ENCODE data around the gene CACHD1.

CACHD1 gene

DNA sequence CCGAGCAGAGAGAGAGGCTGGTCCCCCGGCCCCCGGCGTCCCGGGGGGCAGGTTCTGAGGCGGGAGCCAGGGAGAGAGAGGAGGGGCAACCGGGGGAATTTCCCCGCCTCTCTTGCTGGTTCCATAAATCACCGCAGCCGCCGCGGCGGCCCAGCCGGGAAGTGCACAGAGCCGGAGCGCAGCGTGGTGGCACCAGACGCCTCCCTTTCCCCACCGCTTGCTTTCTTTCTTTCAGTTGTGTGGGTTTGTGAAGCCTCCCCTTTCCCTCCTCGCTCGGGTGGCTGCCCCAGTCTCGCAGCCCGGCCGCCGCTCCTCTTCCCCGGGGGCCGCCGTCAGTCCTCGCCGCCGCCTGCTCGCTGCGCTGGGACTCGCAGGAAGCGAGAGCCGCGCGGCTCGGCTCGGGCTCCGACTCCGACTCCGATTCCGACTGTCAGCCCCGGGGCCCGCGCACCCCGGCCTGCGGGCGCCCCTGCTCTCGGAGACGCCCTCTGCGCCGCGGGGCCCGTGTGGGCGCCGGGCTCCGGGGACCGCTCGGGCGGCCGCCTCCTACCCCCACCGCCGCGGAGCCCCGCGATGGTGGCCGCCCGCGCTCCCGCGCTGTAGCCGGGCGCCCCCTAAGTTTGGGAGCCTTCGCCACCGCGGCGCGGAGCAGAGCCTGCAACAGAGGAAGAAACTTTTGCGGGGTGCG, at the start of gene CACHD1:
TSS of gene CACHD1 (plus strand) at position 153 of the 688 bp plus-strand sequence. CDS start 616 bp downstream, outside the sequence.
- TF ChIP-seq EZH2phosphoT487 (conservative IDR thresholded peaks at IDR 0.05; ENCODE audit: low read length): no peak
- TF ChIP-seq, protein P1, sequence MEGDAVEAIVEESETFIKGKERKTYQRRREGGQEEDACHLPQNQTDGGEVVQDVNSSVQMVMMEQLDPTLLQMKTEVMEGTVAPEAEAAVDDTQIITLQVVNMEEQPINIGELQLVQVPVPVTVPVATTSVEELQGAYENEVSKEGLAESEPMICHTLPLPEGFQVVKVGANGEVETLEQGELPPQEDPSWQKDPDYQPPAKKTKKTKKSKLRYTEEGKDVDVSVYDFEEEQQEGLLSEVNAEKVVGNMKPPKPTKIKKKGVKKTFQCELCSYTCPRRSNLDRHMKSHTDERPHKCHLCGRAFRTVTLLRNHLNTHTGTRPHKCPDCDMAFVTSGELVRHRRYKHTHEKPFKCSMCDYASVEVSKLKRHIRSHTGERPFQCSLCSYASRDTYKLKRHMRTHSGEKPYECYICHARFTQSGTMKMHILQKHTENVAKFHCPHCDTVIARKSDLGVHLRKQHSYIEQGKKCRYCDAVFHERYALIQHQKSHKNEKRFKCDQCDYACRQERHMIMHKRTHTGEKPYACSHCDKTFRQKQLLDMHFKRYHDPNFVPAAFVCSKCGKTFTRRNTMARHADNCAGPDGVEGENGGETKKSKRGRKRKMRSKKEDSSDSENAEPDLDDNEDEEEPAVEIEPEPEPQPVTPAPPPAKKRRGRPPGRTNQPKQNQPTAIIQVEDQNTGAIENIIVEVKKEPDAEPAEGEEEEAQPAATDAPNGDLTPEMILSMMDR (IDR thresholded peaks at IDR 0.05; ENCODE audit: insufficient read depth, low read length, poor library complexity, severe bottlenecking): no peak

DNA sequence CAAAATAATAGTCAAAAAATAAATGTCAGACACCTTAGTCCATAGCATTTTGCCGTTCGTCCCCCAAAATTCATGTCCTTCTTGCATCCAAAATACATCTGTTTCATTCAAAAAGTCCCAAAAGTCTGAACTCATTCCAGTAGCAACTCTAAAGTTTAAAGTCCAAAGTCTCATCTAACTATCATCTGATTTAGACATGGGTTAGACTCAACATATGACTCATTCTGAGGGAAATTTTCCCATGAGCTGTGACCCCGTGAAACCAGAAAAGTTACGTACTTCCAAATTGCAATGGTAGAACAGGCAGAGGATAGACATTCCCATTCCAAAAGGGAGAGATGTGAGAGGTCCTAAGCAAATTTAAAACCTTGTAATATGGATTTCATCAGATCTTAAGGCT, 48.6 kb upstream of the CACHD1 start:
- no peaks in the 10 kb centered on the region for H4K20me1 ChIP-seq (ENCODE audit: low read depth, low read length)
- H3F3A ChIP-seq (ENCODE audit: insufficient read depth): no peaks in the 10 kb centered on the region
- H3K9ac ChIP-seq (ENCODE audit: low read length): no peak overlapping the region
- H3K9me2 ChIP-seq (replicated peaks; ENCODE audit: insufficient read depth, low read length): no peaks in the 10 kb centered on the region
- H2AFZ ChIP-seq (ENCODE audit: low read depth, low read length, severe bottlenecking): no peak overlapping the region
- TF ChIP-seq, protein P1 (IDR thresholded peaks at IDR 0.05; ENCODE audit: insufficient read depth, low read length, poor library complexity, severe bottlenecking): no peak
- TF ChIP-seq EZH2phosphoT487 (conservative IDR thresholded peaks at IDR 0.05; ENCODE audit: low read length): no peak
- no peak overlapping the region for H3K27ac ChIP-seq (ENCODE audit: low read depth, low read length)
- H3K9me3 ChIP-seq (ENCODE audit: insufficient read depth, low read length): no peaks in the 10 kb centered on the region
- H3K27me3 ChIP-seq (ENCODE audit: low read length): no peaks in the 10 kb centered on the region
- no peaks in the 10 kb centered on the region for H3K79me2 ChIP-seq (ENCODE audit: insufficient read depth, low read length)
- no peak overlapping the region for H3K4me2 ChIP-seq (ENCODE audit: low read depth, low read length, poor library complexity, severe bottlenecking)
- no peaks in the 10 kb centered on the region for H3K36me3 ChIP-seq (ENCODE audit: low read length)
- no peak overlapping the region for H3K4me3 ChIP-seq (ENCODE audit: insufficient read depth, low read length, poor library complexity, severe bottlenecking)

More for the DNA sequence above, at the start of gene CACHD1:
- Histone ChIP-seq H3K9me2 (replicated peaks; ENCODE audit: insufficient read depth, low read length) (no peaks in the 10 kb centered on the region), H3F3A (ENCODE audit: insufficient read depth) (no peaks in the 10 kb centered on the region), H2AFZ (ENCODE audit: low read depth, low read length, severe bottlenecking) (no peak within 1 kb of the TSS), H3K27ac (ENCODE audit: low read depth, low read length) (no peak within 1 kb of the TSS), H3K4me3 (ENCODE audit: insufficient read depth, low read length, poor library complexity, severe bottlenecking) (no peak within 1 kb of the TSS), H3K9me3 (ENCODE audit: insufficient read depth, low read length) (no peaks in the 10 kb centered on the region), H3K4me2 (ENCODE audit: low read depth, low read length, poor library complexity, severe bottlenecking) (no peak within 1 kb of the TSS), H3K79me2 (ENCODE audit: insufficient read depth, low read length) (no peaks in the 10 kb centered on the region), H4K20me1 (ENCODE audit: low read depth, low read length) (no peaks in the 10 kb centered on the region), H3K9ac (ENCODE audit: low read length) (no peak within 1 kb of the TSS), H3K36me3 (ENCODE audit: low read length) (no peaks in the 10 kb centered on the region), H3K27me3 (ENCODE audit: low read length) (no peaks in the 10 kb centered on the region)

DNA sequence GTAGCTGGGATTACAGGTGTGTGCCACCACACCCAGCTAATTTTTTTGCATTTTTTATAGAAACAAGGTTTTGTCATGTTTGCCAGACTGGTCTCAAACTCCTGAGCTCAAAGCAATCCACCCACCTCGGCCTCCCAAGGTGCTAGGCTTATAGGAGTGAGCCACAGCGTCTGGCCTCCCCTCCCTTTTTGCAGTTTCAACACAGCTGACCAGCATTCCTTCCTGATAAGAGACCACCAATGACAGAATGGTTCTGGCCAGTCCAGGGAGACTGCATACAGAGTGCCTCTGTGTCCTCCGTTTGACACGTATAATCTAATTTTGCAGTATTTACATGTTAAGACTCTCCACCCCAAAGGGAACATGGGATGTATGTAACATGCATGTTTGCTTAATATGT, 46.4 kb upstream of the CACHD1 start:
- no peaks in the 10 kb centered on the region for H3F3A ChIP-seq (ENCODE audit: insufficient read depth)

More for the DNA sequence above, 46.4 kb upstream of the CACHD1 start:
- TF ChIP-seq, protein P1 (IDR thresholded peaks at IDR 0.05; ENCODE audit: insufficient read depth, low read length, poor library complexity, severe bottlenecking): no peak
- no peak for TF ChIP-seq EZH2phosphoT487 (conservative IDR thresholded peaks at IDR 0.05; ENCODE audit: low read length)
- no peak overlapping the region for H3K4me3 ChIP-seq (ENCODE audit: insufficient read depth, low read length, poor library complexity, severe bottlenecking)
- H3K79me2 ChIP-seq (ENCODE audit: insufficient read depth, low read length): no peaks in the 10 kb centered on the region
- H3K27me3 ChIP-seq (ENCODE audit: low read length): no peaks in the 10 kb centered on the region
- no peak overlapping the region for H2AFZ ChIP-seq (ENCODE audit: low read depth, low read length, severe bottlenecking)
- H3K9ac ChIP-seq (ENCODE audit: low read length): no peak overlapping the region
- no peaks in the 10 kb centered on the region for H3K36me3 ChIP-seq (ENCODE audit: low read length)
- H3K27ac ChIP-seq (ENCODE audit: low read depth, low read length): no peak overlapping the region
- no peaks in the 10 kb centered on the region for H3K9me2 ChIP-seq (replicated peaks; ENCODE audit: insufficient read depth, low read length)
- no peaks in the 10 kb centered on the region for H4K20me1 ChIP-seq (ENCODE audit: low read depth, low read length)
- no peaks in the 10 kb centered on the region for H3K9me3 ChIP-seq (ENCODE audit: insufficient read depth, low read length)
- no peak overlapping the region for H3K4me2 ChIP-seq (ENCODE audit: low read depth, low read length, poor library complexity, severe bottlenecking)

Measured in SU-DHL-6 (cell line).